Smooth muscle cell of trachea (primary cell): ENCODE data around the gene BAAT. TPM values are rescaled to one million over a fixed set of nuclear protein-coding genes. Genes with fewer than 3 reads are reported as not detected.

ENCODE experiments used
- total RNA-seq: library from RNA; depleted of rRNA; stranded (reverse); fragments of >200 nt; gene quantifications from 2 replicates; pipeline ENCODE4 v1.2.1, GENCODE V29; 2014

The BAAT gene
- not detected in 2 replicates for total RNA-seq

DNA sequence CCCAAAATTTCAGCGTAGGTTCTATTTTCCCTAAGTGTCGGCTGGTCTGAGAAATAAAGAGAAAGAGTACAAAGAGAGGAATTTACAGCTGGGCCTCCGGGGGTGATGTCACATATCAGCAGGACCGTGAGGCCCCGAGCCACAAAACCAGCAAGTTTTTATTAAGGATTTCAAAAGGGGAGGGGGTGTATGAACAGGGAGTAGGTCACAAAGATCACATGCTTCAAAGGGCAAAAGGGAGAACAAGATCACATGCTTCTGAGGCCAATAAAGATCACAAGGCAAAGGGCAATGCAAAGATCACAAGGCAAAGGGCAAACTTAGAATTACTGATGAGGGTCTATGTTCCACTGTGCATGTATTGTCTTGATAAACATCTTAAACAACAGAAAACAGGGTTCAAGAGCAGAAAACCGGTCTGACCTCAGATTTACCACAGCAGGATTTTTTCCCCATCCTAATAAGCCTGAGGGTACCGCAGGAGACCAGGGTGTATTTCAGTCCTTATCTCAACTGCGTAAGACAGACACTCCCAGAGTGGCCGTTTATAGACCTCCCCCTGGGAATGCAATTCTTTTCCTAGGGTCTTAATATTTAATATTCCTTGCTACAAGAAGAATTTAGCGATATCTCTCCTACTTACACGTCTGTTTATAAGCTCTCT is at the start of gene BAAT:
TSS of gene BAAT (minus strand) at position 134 of the 664 bp plus-strand sequence. CDS start 13,602 bp downstream, outside the sequence.

GRCh38 chr9:101398068-101398929 is 13.5 kb upstream of the BAAT start, which contains the start of the genes MRPL50 and ZNF189:
Gene MRPL50 (minus strand): TSS chr9:101398618. CDS start chr9:101398592, 26 bp downstream.
Gene ZNF189 (plus strand): TSS chr9:101398851. CDS start chr9:101399157, 306 bp downstream.

Other genes starting within 250 kb of the BAAT start
- gene MRPL50, start 13.6 kb upstream of the BAAT start, total RNA-seq: 10.9 and 13.7 TPM in 2 replicates
- 17.4 and 24.4 TPM in 2 replicates for gene ZNF189, start 13.8 kb upstream of the BAAT start, total RNA-seq
- not detected in 2 replicates for gene ALDOB, start 50.8 kb upstream of the BAAT start, total RNA-seq
- 30.4 and 38.5 TPM in 2 replicates for gene RNF20, start 148.8 kb upstream of the BAAT start, total RNA-seq
- not detected in 2 replicates for gene PPP3R2, start 210.0 kb upstream of the BAAT start, total RNA-seq